ENCODE results near the gene ZNF502. TPM values are rescaled to one million over a fixed set of nuclear protein-coding genes. Genes with fewer than 3 reads are reported as not detected.

ZNF502 gene
- total and polyA plus RNA-seq, 2 experiments from 2014 or later, result 2.9 to 3.2 TPM

DNA sequence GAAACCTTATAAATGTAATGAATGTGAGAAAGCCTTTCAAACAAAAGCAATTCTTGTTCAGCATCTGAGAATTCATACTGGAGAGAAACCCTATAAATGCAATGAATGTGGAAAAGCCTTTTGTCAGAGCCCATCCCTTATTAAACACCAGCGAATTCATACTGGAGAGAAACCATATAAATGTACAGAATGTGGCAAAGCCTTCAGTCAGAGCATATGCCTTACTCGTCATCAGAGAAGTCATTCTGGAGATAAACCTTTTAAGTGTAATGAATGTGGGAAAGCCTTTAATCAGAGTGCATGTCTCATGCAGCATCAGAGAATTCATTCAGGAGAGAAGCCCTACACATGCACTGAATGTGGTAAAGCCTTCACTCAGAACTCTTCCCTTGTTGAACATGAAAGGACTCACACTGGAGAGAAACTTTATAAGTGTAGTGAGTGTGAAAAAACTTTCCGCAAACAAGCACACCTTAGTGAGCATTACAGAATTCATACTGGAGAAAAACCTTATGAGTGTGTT lies 22.2 kb downstream of the ZNF502 start:
- no peaks in the 10 kb centered on the region for H3K4me1 Mint-ChIP-seq
- Histone ChIP-seq H3F3A (replicated peaks; ENCODE audit: low read depth) (no peaks in the 10 kb centered on the region), H3K9me2 (ENCODE audit: insufficient read depth) (no peaks in the 10 kb centered on the region; the same call in 1 of the 2 replicates), H3K27ac (ENCODE audit: low read depth) (no peak overlapping the region), H3K36me3 (ENCODE audit: insufficient read depth) (peaks cover 37% of the 10 kb centered on the region), H3K4me2 (no peak overlapping the region), H4K20me1 (replicated peaks; ENCODE audit: insufficient read depth) (no peaks in the 10 kb centered on the region), H3K4me1 (ENCODE audit: insufficient read depth) (peaks cover 4% of the 10 kb centered on the region; the same call in 1 of the 2 replicates), H3K27me3 (ENCODE audit: insufficient read depth) (no peaks in the 10 kb centered on the region), H3K4me3 (no peak overlapping the region), H2AFZ (no peak overlapping the region), H3K79me2 (replicated peaks; ENCODE audit: insufficient read depth) (0 out of 2 replicates have a peak, but pooled peaks cover 3% of the 10 kb centered on the region)
- H3K4me3 Mint-ChIP-seq, result no peak overlapping the region
- DNase-seq (ENCODE audit: low spot score) (no peak), ATAC-seq (no peak)
- no peak overlapping the region for H3K27ac Mint-ChIP-seq
- TF ChIP-seq ZNF114 (CRISPR knock-in tag; IDR thresholded peaks at IDR 0.05) (no peak), JUNB (IDR thresholded peaks at IDR 0.05; ENCODE audit: unreplicated experiment) (no peak), EZH2 (IDR thresholded peaks at IDR 0.05; ENCODE audit: low read depth, unreplicated experiment) (no peak), STAT1 (IDR thresholded peaks at IDR 0.05; ENCODE audit: unreplicated experiment) (no peak), NANOG (IDR thresholded peaks at IDR 0.05; ENCODE audit: borderline replicate concordance) (no peak), POLR2AphosphoS5 (IDR thresholded peaks at IDR 0.05; ENCODE audit: low read depth) (no peak)
- TF ChIP-seq, protein P1, sequence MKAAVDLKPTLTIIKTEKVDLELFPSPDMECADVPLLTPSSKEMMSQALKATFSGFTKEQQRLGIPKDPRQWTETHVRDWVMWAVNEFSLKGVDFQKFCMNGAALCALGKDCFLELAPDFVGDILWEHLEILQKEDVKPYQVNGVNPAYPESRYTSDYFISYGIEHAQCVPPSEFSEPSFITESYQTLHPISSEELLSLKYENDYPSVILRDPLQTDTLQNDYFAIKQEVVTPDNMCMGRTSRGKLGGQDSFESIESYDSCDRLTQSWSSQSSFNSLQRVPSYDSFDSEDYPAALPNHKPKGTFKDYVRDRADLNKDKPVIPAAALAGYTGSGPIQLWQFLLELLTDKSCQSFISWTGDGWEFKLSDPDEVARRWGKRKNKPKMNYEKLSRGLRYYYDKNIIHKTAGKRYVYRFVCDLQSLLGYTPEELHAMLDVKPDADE (IDR thresholded peaks at IDR 0.05), result no peak
- H3K36me3 Mint-ChIP-seq (ENCODE audit: low read depth), result peaks cover 88% of the 10 kb centered on the region
- peaks cover 94% of the 10 kb centered on the region for H3K9me3 Mint-ChIP-seq
- peaks cover 7% of the 10 kb centered on the region for H3K27me3 Mint-ChIP-seq (ENCODE audit: insufficient read depth, low read depth, poor library complexity)

DNA sequence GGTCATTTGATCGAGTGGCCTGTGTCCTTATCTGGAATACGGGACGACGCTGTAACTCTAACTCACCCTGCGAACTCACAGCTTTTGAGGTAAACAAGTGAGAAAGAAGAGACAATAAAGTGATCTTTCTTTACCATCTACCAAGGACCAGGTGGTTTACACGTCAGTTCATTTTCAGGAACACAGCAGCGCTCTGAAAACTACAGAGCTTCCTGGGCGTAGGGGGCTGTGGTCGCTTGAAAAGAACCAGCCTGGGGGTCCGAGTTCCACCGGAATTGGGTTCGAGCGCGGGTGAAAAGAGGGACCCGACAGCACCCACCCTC lies 48.6 kb downstream of the ZNF502 start:
- Histone ChIP-seq H4K20me1 (replicated peaks; ENCODE audit: insufficient read depth) (0 out of 2 replicates have a peak, but pooled peaks cover 4% of the 10 kb centered on the region), H3K4me3 (peak overlapping the region; percentile 92), H3K27ac (ENCODE audit: low read depth) (peak overlapping the region; percentile 84), H3K4me2 (peak overlapping the region; percentile 92), H3K79me2 (replicated peaks; ENCODE audit: insufficient read depth) (peaks cover 92% of the 10 kb centered on the region), H3K9me2 (ENCODE audit: insufficient read depth) (peaks cover 4% of the 10 kb centered on the region; the same call in 1 of the 2 replicates), H3F3A (replicated peaks; ENCODE audit: low read depth) (no peaks in the 10 kb centered on the region; the same call in 1 of the 2 replicates), H3K4me1 (ENCODE audit: insufficient read depth) (no peaks in the 10 kb centered on the region; the same call in 1 of the 2 replicates), H3K36me3 (ENCODE audit: insufficient read depth) (peaks cover 24% of the 10 kb centered on the region), H2AFZ (peak overlapping the region; percentile 53), H3K27me3 (ENCODE audit: insufficient read depth) (no peaks in the 10 kb centered on the region)
- peaks cover 3% of the 10 kb centered on the region; the same call in 2 of the 3 replicates for H3K4me1 Mint-ChIP-seq
- H3K4me3 Mint-ChIP-seq, result peak overlapping the region; percentile 93
- peaks cover 48% of the 10 kb centered on the region for H3K9me3 Mint-ChIP-seq
- H3K36me3 Mint-ChIP-seq (ENCODE audit: low read depth), result peaks cover 73% of the 10 kb centered on the region
- H3K27ac Mint-ChIP-seq, result peak overlapping the region; percentile 100
- ATAC-seq, result no peak; the same call in 1 of the 3 replicates
- peaks cover 5% of the 10 kb centered on the region for H3K27me3 Mint-ChIP-seq (ENCODE audit: insufficient read depth, low read depth, poor library complexity)
- peak; percentile 33 for DNase-seq (ENCODE audit: low spot score)
- TF ChIP-seq JUNB (IDR thresholded peaks at IDR 0.05; ENCODE audit: unreplicated experiment), result no peak
- TF ChIP-seq NANOG (IDR thresholded peaks at IDR 0.05; ENCODE audit: borderline replicate concordance), result no peak
- TF ChIP-seq STAT1 (IDR thresholded peaks at IDR 0.05; ENCODE audit: unreplicated experiment), result no peak
- TF ChIP-seq, protein P2, sequence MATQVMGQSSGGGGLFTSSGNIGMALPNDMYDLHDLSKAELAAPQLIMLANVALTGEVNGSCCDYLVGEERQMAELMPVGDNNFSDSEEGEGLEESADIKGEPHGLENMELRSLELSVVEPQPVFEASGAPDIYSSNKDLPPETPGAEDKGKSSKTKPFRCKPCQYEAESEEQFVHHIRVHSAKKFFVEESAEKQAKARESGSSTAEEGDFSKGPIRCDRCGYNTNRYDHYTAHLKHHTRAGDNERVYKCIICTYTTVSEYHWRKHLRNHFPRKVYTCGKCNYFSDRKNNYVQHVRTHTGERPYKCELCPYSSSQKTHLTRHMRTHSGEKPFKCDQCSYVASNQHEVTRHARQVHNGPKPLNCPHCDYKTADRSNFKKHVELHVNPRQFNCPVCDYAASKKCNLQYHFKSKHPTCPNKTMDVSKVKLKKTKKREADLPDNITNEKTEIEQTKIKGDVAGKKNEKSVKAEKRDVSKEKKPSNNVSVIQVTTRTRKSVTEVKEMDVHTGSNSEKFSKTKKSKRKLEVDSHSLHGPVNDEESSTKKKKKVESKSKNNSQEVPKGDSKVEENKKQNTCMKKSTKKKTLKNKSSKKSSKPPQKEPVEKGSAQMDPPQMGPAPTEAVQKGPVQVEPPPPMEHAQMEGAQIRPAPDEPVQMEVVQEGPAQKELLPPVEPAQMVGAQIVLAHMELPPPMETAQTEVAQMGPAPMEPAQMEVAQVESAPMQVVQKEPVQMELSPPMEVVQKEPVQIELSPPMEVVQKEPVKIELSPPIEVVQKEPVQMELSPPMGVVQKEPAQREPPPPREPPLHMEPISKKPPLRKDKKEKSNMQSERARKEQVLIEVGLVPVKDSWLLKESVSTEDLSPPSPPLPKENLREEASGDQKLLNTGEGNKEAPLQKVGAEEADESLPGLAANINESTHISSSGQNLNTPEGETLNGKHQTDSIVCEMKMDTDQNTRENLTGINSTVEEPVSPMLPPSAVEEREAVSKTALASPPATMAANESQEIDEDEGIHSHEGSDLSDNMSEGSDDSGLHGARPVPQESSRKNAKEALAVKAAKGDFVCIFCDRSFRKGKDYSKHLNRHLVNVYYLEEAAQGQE (IDR thresholded peaks at IDR 0.05; ENCODE audit: unreplicated experiment), result no peak
- no peak for TF ChIP-seq ZNF331 (CRISPR knock-in tag; IDR thresholded peaks at IDR 0.05; ENCODE audit: low read depth)
- TF ChIP-seq, protein P1 (IDR thresholded peaks at IDR 0.05), result no peak
- TF ChIP-seq EZH2phosphoT487 (IDR thresholded peaks at IDR 0.05; ENCODE audit: unreplicated experiment), result no peak
- TF ChIP-seq ZNF114 (CRISPR knock-in tag; IDR thresholded peaks at IDR 0.05), result no peak
- TF ChIP-seq EZH2 (IDR thresholded peaks at IDR 0.05; ENCODE audit: low read depth, unreplicated experiment), result no peak
- TF ChIP-seq CREB1 (CRISPR knock-in tag; IDR thresholded peaks at IDR 0.05; ENCODE audit: low read depth), result no peak
- TF ChIP-seq, protein P3, sequence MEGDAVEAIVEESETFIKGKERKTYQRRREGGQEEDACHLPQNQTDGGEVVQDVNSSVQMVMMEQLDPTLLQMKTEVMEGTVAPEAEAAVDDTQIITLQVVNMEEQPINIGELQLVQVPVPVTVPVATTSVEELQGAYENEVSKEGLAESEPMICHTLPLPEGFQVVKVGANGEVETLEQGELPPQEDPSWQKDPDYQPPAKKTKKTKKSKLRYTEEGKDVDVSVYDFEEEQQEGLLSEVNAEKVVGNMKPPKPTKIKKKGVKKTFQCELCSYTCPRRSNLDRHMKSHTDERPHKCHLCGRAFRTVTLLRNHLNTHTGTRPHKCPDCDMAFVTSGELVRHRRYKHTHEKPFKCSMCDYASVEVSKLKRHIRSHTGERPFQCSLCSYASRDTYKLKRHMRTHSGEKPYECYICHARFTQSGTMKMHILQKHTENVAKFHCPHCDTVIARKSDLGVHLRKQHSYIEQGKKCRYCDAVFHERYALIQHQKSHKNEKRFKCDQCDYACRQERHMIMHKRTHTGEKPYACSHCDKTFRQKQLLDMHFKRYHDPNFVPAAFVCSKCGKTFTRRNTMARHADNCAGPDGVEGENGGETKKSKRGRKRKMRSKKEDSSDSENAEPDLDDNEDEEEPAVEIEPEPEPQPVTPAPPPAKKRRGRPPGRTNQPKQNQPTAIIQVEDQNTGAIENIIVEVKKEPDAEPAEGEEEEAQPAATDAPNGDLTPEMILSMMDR (conservative IDR thresholded peaks at IDR 0.05; ENCODE audit: low read depth in 2 of 2), result no peak
- no peak for TF ChIP-seq POLR2AphosphoS5 (IDR thresholded peaks at IDR 0.05; ENCODE audit: low read depth)
